ENCODE results near the gene GCAT.

GCAT gene

GRCh38 chr22:37822079-37822833 lies 14.5 kb downstream of the GCAT start:
- ChIA-PET CTCF (interaction anchor here (0.8 to 1.5 kb wide), 5 partner anchors 9 to 124 kb away, joined by 3 to 4 read pairs (median 3); no protein-coding TSS in a partner anchor), POLR2A (no interaction called here)
- no peak for DNase-seq (ENCODE audit: extremely low spot score)
- TF ChIP-seq, protein P1, sequence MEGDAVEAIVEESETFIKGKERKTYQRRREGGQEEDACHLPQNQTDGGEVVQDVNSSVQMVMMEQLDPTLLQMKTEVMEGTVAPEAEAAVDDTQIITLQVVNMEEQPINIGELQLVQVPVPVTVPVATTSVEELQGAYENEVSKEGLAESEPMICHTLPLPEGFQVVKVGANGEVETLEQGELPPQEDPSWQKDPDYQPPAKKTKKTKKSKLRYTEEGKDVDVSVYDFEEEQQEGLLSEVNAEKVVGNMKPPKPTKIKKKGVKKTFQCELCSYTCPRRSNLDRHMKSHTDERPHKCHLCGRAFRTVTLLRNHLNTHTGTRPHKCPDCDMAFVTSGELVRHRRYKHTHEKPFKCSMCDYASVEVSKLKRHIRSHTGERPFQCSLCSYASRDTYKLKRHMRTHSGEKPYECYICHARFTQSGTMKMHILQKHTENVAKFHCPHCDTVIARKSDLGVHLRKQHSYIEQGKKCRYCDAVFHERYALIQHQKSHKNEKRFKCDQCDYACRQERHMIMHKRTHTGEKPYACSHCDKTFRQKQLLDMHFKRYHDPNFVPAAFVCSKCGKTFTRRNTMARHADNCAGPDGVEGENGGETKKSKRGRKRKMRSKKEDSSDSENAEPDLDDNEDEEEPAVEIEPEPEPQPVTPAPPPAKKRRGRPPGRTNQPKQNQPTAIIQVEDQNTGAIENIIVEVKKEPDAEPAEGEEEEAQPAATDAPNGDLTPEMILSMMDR (IDR thresholded peaks at IDR 0.05; ENCODE audit: control extremely low read depth, extremely low read depth, low read depth, missing control alignments) = no peak

GRCh38 chr22:37823134-37823985 lies 15.6 kb downstream of the GCAT start, which contains the start of gene GALR3:
Gene GALR3 (plus strand): TSS chr22:37823382. CDS start chr22:37823407, 25 bp downstream.
- POLR2A ChIA-PET = no interaction called here
- TF ChIP-seq, protein P1 (IDR thresholded peaks at IDR 0.05; ENCODE audit: control extremely low read depth, extremely low read depth, low read depth, missing control alignments) = no peak
- no peak for DNase-seq (ENCODE audit: extremely low spot score)
- CTCF ChIA-PET = interaction anchor here (0.7 to 1.5 kb wide), 7 partner anchors 8 to 216 kb away, joined by 3 to 4 read pairs (median 3); no protein-coding TSS in a partner anchor

GRCh38 chr22:37824674-37825641 lies 17.2 kb downstream of the GCAT start:
- ChIA-PET CTCF (interaction anchor here (0.7 to 9.6 kb wide), 2 partner anchors 8 to 38 kb away, joined by 4 to 86 read pairs; no protein-coding TSS in a partner anchor), POLR2A (interaction anchor here (0.6 kb wide), 1 partner anchor 78 kb away, joined by 3 read pairs; no protein-coding TSS in a partner anchor)
- TF ChIP-seq, protein P1 (IDR thresholded peaks at IDR 0.05; ENCODE audit: control extremely low read depth, extremely low read depth, low read depth, missing control alignments) = peak; percentile 3
- no peak for DNase-seq (ENCODE audit: extremely low spot score)

DNA sequence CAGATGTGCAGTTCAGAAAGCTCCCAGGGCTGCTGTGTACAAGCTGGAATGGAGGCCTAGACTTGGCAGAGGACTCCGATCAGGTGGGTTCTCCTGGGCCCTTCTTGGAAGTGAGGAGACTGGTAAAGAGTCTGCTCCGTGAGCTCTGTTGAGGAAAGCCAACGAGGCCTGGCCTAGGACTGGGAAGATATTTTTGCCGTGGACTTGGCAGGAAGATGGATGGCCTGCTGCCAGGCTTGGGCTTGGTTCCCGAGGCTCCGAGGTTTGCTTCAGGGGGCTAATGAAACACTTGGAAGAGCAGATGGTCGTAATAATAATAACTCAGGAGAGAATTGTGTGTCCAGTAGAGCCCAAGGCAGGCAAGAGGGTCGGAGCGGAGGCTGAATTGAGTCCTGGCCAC lies 19.3 kb downstream of the GCAT start:
- no peak for DNase-seq (ENCODE audit: extremely low spot score)
- POLR2A ChIA-PET = no interaction called here
- TF ChIP-seq, protein P1 (IDR thresholded peaks at IDR 0.05; ENCODE audit: control extremely low read depth, extremely low read depth, low read depth, missing control alignments) = no peak
- CTCF ChIA-PET = interaction anchor here (1.1 to 9.6 kb wide), 3 partner anchors 10 to 28 kb away, joined by 4 to 86 read pairs (median 7); partner anchors contain the start of gene ANKRD54

DNA sequence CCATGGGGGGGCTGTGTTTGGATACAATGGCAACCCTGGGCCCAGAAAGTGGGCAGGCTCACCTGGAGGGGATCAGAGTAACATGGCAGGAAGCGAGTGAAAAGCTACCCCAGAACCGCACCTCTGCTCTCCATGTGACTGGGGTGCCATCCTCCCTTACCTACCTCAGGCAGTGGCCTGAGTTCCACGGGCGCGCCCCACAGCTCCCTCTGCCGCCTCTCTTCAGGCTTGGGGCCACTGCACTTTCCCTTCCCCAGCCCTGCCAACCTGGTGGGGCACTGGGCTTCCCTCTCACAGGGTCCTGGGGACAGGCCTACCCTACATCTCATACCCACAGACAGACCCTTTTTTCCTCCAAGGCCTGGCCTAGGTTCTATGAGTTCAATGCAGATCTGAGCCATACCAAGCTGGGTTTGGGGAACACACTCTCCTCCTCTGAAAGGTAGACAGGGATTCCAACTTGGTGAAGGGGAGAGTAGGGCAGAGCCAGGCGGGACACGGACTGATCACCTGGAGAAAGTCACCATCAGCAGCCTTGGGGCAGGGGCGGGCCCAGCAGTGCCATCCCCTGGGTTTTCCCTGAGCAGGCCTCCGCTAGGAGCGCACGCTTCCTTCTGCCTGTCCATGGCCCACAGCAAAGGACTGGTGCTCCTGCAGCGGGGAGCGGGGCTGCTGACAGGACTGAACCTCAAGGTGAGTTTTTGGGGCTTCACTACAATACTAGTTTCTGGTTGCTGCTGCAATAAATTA lies 22.5 kb downstream of the GCAT start:
- TF ChIP-seq, protein P1 (IDR thresholded peaks at IDR 0.05; ENCODE audit: control extremely low read depth, extremely low read depth, low read depth, missing control alignments) = no peak
- no peak for DNase-seq (ENCODE audit: extremely low spot score)
- POLR2A ChIA-PET = no interaction called here
- CTCF ChIA-PET = interaction anchor here (2.8 to 9.6 kb wide), 2 partner anchors 13 to 25 kb away, joined by 7 to 86 read pairs; no protein-coding TSS in a partner anchor

Data from GM10248 (cell line).